Mucosa of rectum (tissue), 2 donors: ENCODE data around the gene C3orf70.
A peak's percentile ranks its signal among the peaks of the same experiment; 100 is the strongest.

Experiments used
- H3K27ac ChIP-seq, 2 donors: one replicate each; pipeline ENCODE4 v1.7.0; 2013; ENCODE audit warnings: inconsistent platforms in 2 of 2, low read depth in 2 of 2, low read length in 2 of 2
- H3K27me3 ChIP-seq, 2 donors: one replicate each; pipeline ENCODE4 v1.7.0; 2013; ENCODE audit warnings: low read length in 2 of 2; ENCODE audit not compliant: control insufficient read depth in 2 of 2, insufficient read depth in 2 of 2
- H3K36me3 ChIP-seq, 2 donors: one replicate each; pipeline ENCODE4 v1.7.0; 2013; ENCODE audit warnings: low read length in 2 of 2; ENCODE audit not compliant: control insufficient read depth in 2 of 2, insufficient read depth in 2 of 2
- H3K4me1 ChIP-seq, 2 donors: one replicate each; pipeline ENCODE4 v1.7.0; 2013; ENCODE audit warnings: low read length in 2 of 2, mild to moderate bottlenecking in 1 of 2; ENCODE audit not compliant: control insufficient read depth in 2 of 2, insufficient read depth in 2 of 2
- H3K4me3 ChIP-seq, 2 donors: one replicate each; pipeline ENCODE4 v1.7.0; 2013; ENCODE audit warnings: low read length in 2 of 2
- H3K9ac ChIP-seq, 2 donors: one replicate each; pipeline ENCODE4 v1.7.0; 2013; ENCODE audit warnings: low read length in 2 of 2, low read depth in 1 of 2, mild to moderate bottlenecking in 1 of 2
- H3K9me3 ChIP-seq, 2 donors: one replicate each; pipeline ENCODE4 v1.7.0; 2013; ENCODE audit warnings: low read length in 2 of 2; ENCODE audit not compliant: control insufficient read depth in 2 of 2
- donor health status: healthy.
- donor health status: Normal muscosa, but diverticular disease.

The C3orf70 gene

GRCh38 chr3:185172086-185173049, 19.5 kb upstream of the C3orf70 start:
- Histone ChIP-seq H3K9me3 (no peaks in the 10 kb centered on the region), H3K4me3 (no peak overlapping the region), H3K9ac (no peak overlapping the region), H3K36me3 (no peaks in the 10 kb centered on the region), H3K4me1 (peaks cover 20 to 29% of the 10 kb centered on the region in 2 donors), H3K27ac (peak overlapping the region; percentile 12 to 52), H3K27me3 (no peaks in the 10 kb centered on the region)

GRCh38 chr3:185164428-185165217, 11.8 kb upstream of the C3orf70 start:
- Histone ChIP-seq H3K36me3 (no peaks in the 10 kb centered on the region), H3K4me3 (no peak overlapping the region), H3K4me1 (no peaks in the 10 kb centered on the region), H3K9me3 (no peaks in the 10 kb centered on the region), H3K27me3 (peaks cover 0 to 2% of the 10 kb centered on the region in 2 donors), H3K9ac (no peak overlapping the region), H3K27ac (no peak overlapping the region)

- Histone ChIP-seq H3K9ac (no peak overlapping the region), H3K4me1 (no peaks in the 10 kb centered on the region), H3K4me3 (no peak overlapping the region), H3K27me3 (peaks cover 0 to 2% of the 10 kb centered on the region in 2 donors), H3K27ac (no peak overlapping the region), H3K9me3 (no peaks in the 10 kb centered on the region), H3K36me3 (no peaks in the 10 kb centered on the region)
Measured at GRCh38 chr3:185162634-185163033, 9.8 kb upstream of the C3orf70 start.

- no peak overlapping the region for H3K9ac ChIP-seq
- no peak overlapping the region for H3K4me3 ChIP-seq
- no peaks in the 10 kb centered on the region for H3K4me1 ChIP-seq
- H3K36me3 ChIP-seq: no peaks in the 10 kb centered on the region
- H3K27me3 ChIP-seq: peaks cover 0 to 2% of the 10 kb centered on the region in 2 donors
- no peaks in the 10 kb centered on the region for H3K9me3 ChIP-seq
- H3K27ac ChIP-seq: no peak overlapping the region
Measured at GRCh38 chr3:185161761-185162160, 8.9 kb upstream of the C3orf70 start.

- no peaks in the 10 kb centered on the region for H3K9me3 ChIP-seq
- no peaks in the 10 kb centered on the region for H3K36me3 ChIP-seq
- H3K9ac ChIP-seq: no peak overlapping the region
- H3K27me3 ChIP-seq: peaks cover 0 to 3% of the 10 kb centered on the region in 2 donors
- no peak overlapping the region for H3K27ac ChIP-seq
- no peak overlapping the region for H3K4me3 ChIP-seq
- H3K4me1 ChIP-seq: no peaks in the 10 kb centered on the region
Measured at GRCh38 chr3:185157347-185157746, 4.5 kb upstream of the C3orf70 start.

GRCh38 chr3:185155678-185156077, 2.8 kb upstream of the C3orf70 start:
- Histone ChIP-seq H3K4me1 (no peaks in the 10 kb centered on the region), H3K36me3 (no peaks in the 10 kb centered on the region), H3K27ac (no peak overlapping the region), H3K9me3 (no peaks in the 10 kb centered on the region), H3K4me3 (no peak overlapping the region), H3K27me3 (peaks cover 0 to 6% of the 10 kb centered on the region in 2 donors), H3K9ac (no peak overlapping the region)

GRCh38 chr3:185153861-185154629, 1.2 kb upstream of the C3orf70 start:
- peak overlapping the region in 1 of 2 donors; percentile 19 for H3K27ac ChIP-seq
- no peak overlapping the region for H3K9ac ChIP-seq
- H3K4me1 ChIP-seq: no peaks in the 10 kb centered on the region
- no peaks in the 10 kb centered on the region for H3K36me3 ChIP-seq
- no peaks in the 10 kb centered on the region for H3K9me3 ChIP-seq
- peak overlapping the region; percentile 17 to 86 for H3K4me3 ChIP-seq
- H3K27me3 ChIP-seq: peaks cover 0 to 6% of the 10 kb centered on the region in 2 donors

GRCh38 chr3:185153171-185153771, 411 bp upstream of the C3orf70 start:
- Histone ChIP-seq H3K4me1 (no peaks in the 10 kb centered on the region), H3K27ac (peak overlapping the region; percentile 52 to 71), H3K4me3 (peak overlapping the region; percentile 86 to 87), H3K36me3 (no peaks in the 10 kb centered on the region), H3K9ac (peak overlapping the region; percentile 67 to 70), H3K9me3 (no peaks in the 10 kb centered on the region), H3K27me3 (peaks cover 0 to 6% of the 10 kb centered on the region in 2 donors)

- H3K27me3 ChIP-seq: peaks cover 0 to 6% of the 10 kb centered on the region in 2 donors
- peak overlapping the region; percentile 86 to 87 for H3K4me3 ChIP-seq
- peak overlapping the region; percentile 81 to 86 for H3K27ac ChIP-seq
- H3K36me3 ChIP-seq: no peaks in the 10 kb centered on the region
- H3K4me1 ChIP-seq: no peaks in the 10 kb centered on the region
- peak overlapping the region; percentile 68 to 70 for H3K9ac ChIP-seq
- H3K9me3 ChIP-seq: no peaks in the 10 kb centered on the region
Measured at GRCh38 chr3:185151964-185152409, 873 bp downstream of the C3orf70 start.
